Tibial nerve (tissue), 4 donors: Measurements from ENCODE around the gene NDFIP2. TPM values are rescaled to one million over a fixed set of nuclear protein-coding genes. Genes with fewer than 3 reads are reported as not detected.
A peak's percentile ranks its signal among the peaks of the same experiment; 100 is the strongest.

Experiments
- DNase-seq, 2 donors: peaks; one replicate each; pipeline ENCODE4 v3.0.0-alpha.2; 2019; ENCODE audit warnings: low spot score in 2 of 2
- H3K27ac ChIP-seq, 4 donors: fragments of 200-600 bp; sonication (generic) in 3 of 4; one replicate each; pipeline ENCODE4 v1.5.1; 2017 to 2019; ENCODE audit warnings: mild to moderate bottlenecking in 1 of 4
- H3K27me3 ChIP-seq, 2 donors: fragments of 200-600 bp; sonication (generic) in 1 of 2; one replicate each; pipeline versions ENCODE4 v1.5.1 to v1.6.0; 2017 to 2019
- H3K36me3 ChIP-seq, 3 donors: fragments of 200-600 bp; sonication (generic); one replicate each; pipeline ENCODE4 v1.5.1; 2018 to 2019
- H3K4me1 ChIP-seq, 4 donors: fragments of 200-600 bp; sonication (generic) in 3 of 4; one replicate each; pipeline ENCODE4 v1.5.1; 2017 to 2019
- H3K4me3 ChIP-seq, 4 donors: fragments of 200-600 bp; sonication (generic) in 3 of 4; one replicate each; pipeline ENCODE4 v1.5.1; 2017 to 2019; ENCODE audit warnings: mild to moderate bottlenecking in 1 of 4, moderate library complexity in 1 of 4
- H3K9me3 ChIP-seq, 4 donors: fragments of 200-600 bp; sonication (generic) in 3 of 4; one replicate each; pipeline ENCODE4 v1.5.1; 2017 to 2019
- EP300 ChIP-seq, 2 donors: sonication (generic); formaldehyde crosslinking; IDR thresholded peaks; one replicate each; pipeline ENCODE4 v1.6.1; 2017; ENCODE audit warnings: antibody characterized with exemption in 2 of 2, mild to moderate bottlenecking in 1 of 2
- POLR2A ChIP-seq, 2 donors: fragments of 450-650 bp; IDR thresholded peaks; one replicate each; pipeline ENCODE4 v1.6.1; 2017; ENCODE audit warnings: antibody characterized with exemption in 2 of 2, mild to moderate bottlenecking in 2 of 2, moderate library complexity in 2 of 2
- WGBS, 2 donors: methylation state at CpG; one replicate each; pipeline ENCODE4 v1.1.5; 2018; 5-methylcytosine and 5-hydroxymethylcytosine counted together
- total RNA-seq, 4 donors: library from RNA; depleted of rRNA; stranded (reverse); fragments of >200 nt; gene quantifications; one replicate each; pipeline ENCODE4 v1.1.0, GENCODE V29; 2016
- TF ChIP-seq, protein P1 (sequence below), 5 experiments: fragments of 200-600 bp in 3 of 5; fragments of 450-650 bp in 2 of 5; sonication (generic) in 3 of 5; IDR thresholded peaks; one replicate each; pipeline ENCODE4 v1.5.1; 2016 to 2019; ENCODE audit warnings: antibody characterized with exemption in 5 of 5, mild to moderate bottlenecking in 3 of 5, moderate library complexity in 2 of 5

Gene NDFIP2, protein sequence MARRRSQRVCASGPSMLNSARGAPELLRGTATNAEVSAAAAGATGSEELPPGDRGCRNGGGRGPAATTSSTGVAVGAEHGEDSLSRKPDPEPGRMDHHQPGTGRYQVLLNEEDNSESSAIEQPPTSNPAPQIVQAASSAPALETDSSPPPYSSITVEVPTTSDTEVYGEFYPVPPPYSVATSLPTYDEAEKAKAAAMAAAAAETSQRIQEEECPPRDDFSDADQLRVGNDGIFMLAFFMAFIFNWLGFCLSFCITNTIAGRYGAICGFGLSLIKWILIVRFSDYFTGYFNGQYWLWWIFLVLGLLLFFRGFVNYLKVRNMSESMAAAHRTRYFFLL
- 10 to 100 TPM; 17.9 to 20.7 (median 19.0) TPM for total RNA-seq

DNA sequence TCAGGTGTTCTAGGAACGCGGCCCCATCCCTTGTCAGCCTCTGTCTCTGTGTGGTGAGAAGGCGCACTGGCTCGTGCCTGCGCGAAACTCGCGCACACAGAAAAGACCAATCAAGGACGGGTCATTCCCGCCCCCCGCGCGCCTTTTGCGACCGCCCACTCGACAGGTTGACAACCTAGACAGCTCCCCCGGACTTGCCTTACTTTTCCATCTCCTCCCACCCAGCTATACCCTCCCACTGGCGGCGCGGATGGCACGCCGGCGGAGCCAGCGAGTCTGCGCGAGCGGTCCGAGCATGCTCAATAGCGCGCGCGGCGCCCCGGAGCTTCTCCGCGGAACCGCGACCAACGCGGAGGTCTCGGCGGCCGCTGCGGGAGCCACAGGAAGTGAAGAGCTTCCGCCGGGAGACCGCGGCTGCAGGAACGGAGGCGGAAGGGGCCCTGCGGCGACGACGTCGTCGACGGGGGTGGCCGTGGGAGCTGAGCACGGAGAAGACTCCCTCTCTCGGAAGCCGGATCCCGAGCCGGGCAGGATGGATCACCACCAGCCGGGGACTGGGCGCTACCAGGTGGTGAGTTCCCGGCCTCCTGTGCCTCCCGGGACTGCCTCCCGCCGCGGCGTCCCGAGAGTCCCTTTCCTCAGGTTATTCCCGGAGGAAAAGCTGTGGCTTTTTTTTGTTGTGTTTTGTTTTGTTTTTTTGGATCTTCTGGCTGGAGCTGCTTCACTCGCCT lies at the start of gene NDFIP2:
NDFIP2 (plus strand) TSS at position 202 of the 731 bp plus-strand sequence; CDS start at position 251, 49 bp downstream.
- peak within 1 kb of the TSS in 3 of 4 donors; percentile 66 to 82 (median 79) for H3K27ac ChIP-seq
- TF ChIP-seq EP300 (IDR thresholded peaks at IDR 0.05) (peak in 1 of 2 donors; percentile 81), POLR2A (IDR thresholded peaks at IDR 0.05) (peak in 1 of 2 donors; percentile 38)
- TF ChIP-seq, protein P1, sequence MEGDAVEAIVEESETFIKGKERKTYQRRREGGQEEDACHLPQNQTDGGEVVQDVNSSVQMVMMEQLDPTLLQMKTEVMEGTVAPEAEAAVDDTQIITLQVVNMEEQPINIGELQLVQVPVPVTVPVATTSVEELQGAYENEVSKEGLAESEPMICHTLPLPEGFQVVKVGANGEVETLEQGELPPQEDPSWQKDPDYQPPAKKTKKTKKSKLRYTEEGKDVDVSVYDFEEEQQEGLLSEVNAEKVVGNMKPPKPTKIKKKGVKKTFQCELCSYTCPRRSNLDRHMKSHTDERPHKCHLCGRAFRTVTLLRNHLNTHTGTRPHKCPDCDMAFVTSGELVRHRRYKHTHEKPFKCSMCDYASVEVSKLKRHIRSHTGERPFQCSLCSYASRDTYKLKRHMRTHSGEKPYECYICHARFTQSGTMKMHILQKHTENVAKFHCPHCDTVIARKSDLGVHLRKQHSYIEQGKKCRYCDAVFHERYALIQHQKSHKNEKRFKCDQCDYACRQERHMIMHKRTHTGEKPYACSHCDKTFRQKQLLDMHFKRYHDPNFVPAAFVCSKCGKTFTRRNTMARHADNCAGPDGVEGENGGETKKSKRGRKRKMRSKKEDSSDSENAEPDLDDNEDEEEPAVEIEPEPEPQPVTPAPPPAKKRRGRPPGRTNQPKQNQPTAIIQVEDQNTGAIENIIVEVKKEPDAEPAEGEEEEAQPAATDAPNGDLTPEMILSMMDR (IDR thresholded peaks at IDR 0.05): peak in 1 of 5 experiments; percentile 35
- 1 to 2% methylated on average over 58 to 74 of the region's 74 CpGs for WGBS, 2 donors

DNA sequence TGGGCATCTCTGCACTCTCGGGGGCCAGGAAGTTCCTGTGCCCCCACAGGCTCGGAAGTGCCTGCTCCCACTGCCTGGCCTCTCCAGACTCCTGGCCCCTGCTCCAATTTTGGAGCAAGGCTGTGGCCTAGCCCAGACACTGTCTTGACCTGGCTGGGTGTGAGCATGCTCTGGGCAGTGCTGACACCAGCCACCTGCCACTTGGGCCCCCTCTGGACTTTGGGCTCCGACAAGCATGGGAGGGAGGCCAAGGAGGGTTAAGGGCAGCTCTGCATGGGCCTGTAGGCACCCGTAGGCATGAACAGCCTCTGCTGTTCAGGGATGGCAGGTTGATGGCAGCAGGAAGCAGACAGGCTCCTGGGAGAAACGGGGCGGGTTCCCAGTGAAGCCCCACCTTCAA lies 48.9 kb upstream of the NDFIP2 start:
- TF ChIP-seq, protein P1 (IDR thresholded peaks at IDR 0.05): no peak
- TF ChIP-seq POLR2A (IDR thresholded peaks at IDR 0.05): no peak
- no peak for TF ChIP-seq EP300 (IDR thresholded peaks at IDR 0.05)
- WGBS, 2 donors: 97 to 100% methylated on average over 3 to 4 of the region's 6 CpGs
- H3K27me3 ChIP-seq: no peaks in the 10 kb centered on the region
- no peak overlapping the region for H3K27ac ChIP-seq
- H3K4me1 ChIP-seq: no peaks in the 10 kb centered on the region
- DNase-seq: no peak
- no peaks in the 10 kb centered on the region for H3K36me3 ChIP-seq
- H3K9me3 ChIP-seq: no peaks in the 10 kb centered on the region
- H3K4me3 ChIP-seq: no peak overlapping the region

More for the DNA sequence above, at the start of gene NDFIP2:
- no peaks in the 10 kb centered on the region for H3K9me3 ChIP-seq
- no peaks in the 10 kb centered on the region for H3K36me3 ChIP-seq
- peaks cover 0 to 49% (median 13%) of the 10 kb centered on the region in 4 donors for H3K4me1 ChIP-seq
- no peaks in the 10 kb centered on the region for H3K27me3 ChIP-seq
- peak; percentile 49 to 54 for DNase-seq
- H3K4me3 ChIP-seq: peak within 1 kb of the TSS; percentile 60 to 83 (median 74)

- WGBS, 2 donors: 77 to 94% methylated on average over 8 to 11 of the region's 11 CpGs
- no peaks in the 10 kb centered on the region for H3K9me3 ChIP-seq
- no peak overlapping the region for H3K27ac ChIP-seq
Observed at GRCh38 chr13:79432992-79433391, 48.0 kb upstream of the NDFIP2 start.

DNA sequence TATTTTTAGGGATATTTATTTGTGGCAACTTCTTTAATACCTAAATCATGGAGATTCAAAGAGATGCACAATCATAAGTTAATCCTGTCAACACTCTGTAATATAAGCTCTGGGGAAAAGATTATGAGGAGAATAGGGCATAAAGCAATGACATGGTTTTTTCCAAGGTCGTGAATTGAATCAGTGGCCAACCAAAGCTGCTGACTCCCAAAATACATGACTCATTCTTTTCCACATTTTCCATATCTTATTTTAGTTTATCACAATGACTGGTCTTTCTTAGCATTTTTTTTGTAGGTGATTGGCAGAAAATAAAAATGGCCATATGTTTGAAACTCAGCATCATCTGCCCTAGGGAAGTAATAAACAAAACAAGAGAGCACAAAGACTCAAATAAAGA lies 46.4 kb upstream of the NDFIP2 start:
- Histone ChIP-seq H3K36me3 (no peaks in the 10 kb centered on the region), H3K27me3 (no peaks in the 10 kb centered on the region), H3K27ac (no peak overlapping the region), H3K4me1 (no peaks in the 10 kb centered on the region), H3K4me3 (no peak overlapping the region), H3K9me3 (no peaks in the 10 kb centered on the region)
- 31 to 52% methylated on average over 1 of the region's 1 CpG for WGBS, 2 donors
- TF ChIP-seq EP300 (IDR thresholded peaks at IDR 0.05) (no peak), POLR2A (IDR thresholded peaks at IDR 0.05) (no peak)
- TF ChIP-seq, protein P1 (IDR thresholded peaks at IDR 0.05): no peak
- no peak for DNase-seq

More at GRCh38 chr13:79432992-79433391, 48.0 kb upstream of the NDFIP2 start:
- Histone ChIP-seq H3K27me3 (no peaks in the 10 kb centered on the region), H3K36me3 (no peaks in the 10 kb centered on the region), H3K4me1 (no peaks in the 10 kb centered on the region), H3K4me3 (no peak overlapping the region)
- DNase-seq: no peak
- TF ChIP-seq, protein P1 (IDR thresholded peaks at IDR 0.05): no peak
- no peak for TF ChIP-seq POLR2A (IDR thresholded peaks at IDR 0.05)
- TF ChIP-seq EP300 (IDR thresholded peaks at IDR 0.05): no peak

GRCh38 chr13:79435561-79435990 lies 45.4 kb upstream of the NDFIP2 start:
- H3K27me3 ChIP-seq: no peaks in the 10 kb centered on the region
- WGBS, 2 donors: 38 to 51% methylated on average over 1 of the region's 1 CpG
- H3K9me3 ChIP-seq: no peaks in the 10 kb centered on the region
- no peaks in the 10 kb centered on the region for H3K4me1 ChIP-seq
- no peaks in the 10 kb centered on the region for H3K36me3 ChIP-seq
- TF ChIP-seq, protein P1 (IDR thresholded peaks at IDR 0.05): no peak
- TF ChIP-seq POLR2A (IDR thresholded peaks at IDR 0.05): no peak
- TF ChIP-seq EP300 (IDR thresholded peaks at IDR 0.05): no peak
- no peak overlapping the region for H3K27ac ChIP-seq
- no peak for DNase-seq
- no peak overlapping the region for H3K4me3 ChIP-seq
